CD14-positive monocyte (primary cell): Measurements from ENCODE around the gene P4HB. TPM values are rescaled to one million over a fixed set of nuclear protein-coding genes. Genes with fewer than 3 reads are reported as not detected.
A peak's percentile ranks its signal among the peaks of the same experiment; 100 is the strongest.

Source experiments
- DNase-seq, 3 donors: peaks; one replicate each; pipeline ENCODE4 v3.0.0-alpha.2; 2011 to 2022
- H2AFZ ChIP-seq: 2 replicates; pipeline ENCODE4 v1.6.0; 2012; ENCODE audit warnings: mild to moderate bottlenecking, low read depth, low read length, inconsistent platforms; ENCODE audit not compliant: insufficient read depth, poor library complexity, severe bottlenecking
- H3K27ac ChIP-seq, 2 donors: 1 replicate in 1 of 2; 2 replicates in 1 of 2; pipeline ENCODE4 v1.5.1; 2012 to 2013; ENCODE audit warnings: low read length in 2 of 2, control low read depth in 1 of 2, inconsistent platforms in 1 of 2, low read depth in 1 of 2, mild to moderate bottlenecking in 1 of 2
- H3K27me3 ChIP-seq, 2 donors: one replicate each; pipeline versions ENCODE4 v1.6.0 to v1.6.1; 2011 to 2013; ENCODE audit warnings: low read length in 2 of 2; ENCODE audit not compliant: control insufficient read depth in 2 of 2, insufficient read depth in 2 of 2
- H3K36me3 ChIP-seq, 2 donors: replicated peaks in 1 of 2; 1 replicate in 1 of 2; 2 replicates in 1 of 2; pipeline versions ENCODE4 v1.5.1 to v1.6.1; 2012 to 2013; ENCODE audit warnings: low read length in 2 of 2, control low read depth in 1 of 2, inconsistent platforms in 1 of 2, mild to moderate bottlenecking in 1 of 2; ENCODE audit not compliant: insufficient read depth in 2 of 2, control insufficient read depth in 1 of 2
- H3K4me1 ChIP-seq, 2 donors: 1 replicate in 1 of 2; 2 replicates in 1 of 2; pipeline versions ENCODE4 v1.5.1 to v1.6.1; 2012 to 2013; ENCODE audit warnings: low read length in 2 of 2, control low read depth in 1 of 2, inconsistent platforms in 1 of 2, mild to moderate bottlenecking in 1 of 2, moderate library complexity in 1 of 2; ENCODE audit not compliant: insufficient read depth in 2 of 2, control insufficient read depth in 1 of 2
- H3K4me2 ChIP-seq: replicated peaks from 2 replicates; pipeline ENCODE3; 2012; ENCODE audit warnings: low read length, moderate library complexity, mild to moderate bottlenecking; ENCODE audit not compliant: poor library complexity, severe bottlenecking; ENCODE audit errors: extremely low read depth
- H3K4me3 ChIP-seq, 3 experiments: fragments of 200-600 bp in 1 of 3; sonication (generic) in 1 of 3; replicated peaks in 1 of 3; 1 replicate in 2 of 3; 2 replicates in 1 of 3; pipeline ENCODE4 v1.5.1; 2011 to 2013; ENCODE audit warnings: low read length in 3 of 3, mild to moderate bottlenecking in 3 of 3, control low read depth in 2 of 3, low read depth in 2 of 3, inconsistent platforms in 1 of 3, moderate library complexity in 1 of 3
- H3K79me2 ChIP-seq: 2 replicates; pipeline ENCODE4 v1.6.0; 2012; ENCODE audit warnings: mild to moderate bottlenecking, control low read depth, inconsistent platforms, low read length, moderate library complexity; ENCODE audit not compliant: insufficient read depth
- H3K9ac ChIP-seq: 2 replicates; pipeline ENCODE4 v1.6.0; 2017; ENCODE audit warnings: low read length, mild to moderate bottlenecking; ENCODE audit not compliant: insufficient read depth, poor library complexity, severe bottlenecking
- H3K9me3 ChIP-seq, 2 donors: replicated peaks in 1 of 2; 1 replicate in 1 of 2; 2 replicates in 1 of 2; pipeline versions ENCODE4 v1.5.1 to v1.6.1; 2012 to 2013; ENCODE audit warnings: low read length in 2 of 2, control low read depth in 1 of 2; ENCODE audit not compliant: control insufficient read depth in 1 of 2, insufficient read depth in 1 of 2
- H4K20me1 ChIP-seq: 2 replicates; pipeline ENCODE4 v1.6.0; 2012; ENCODE audit warnings: mild to moderate bottlenecking, low read length, control low read depth, moderate library complexity; ENCODE audit not compliant: insufficient read depth
- H3K27ac Mint-ChIP-seq, 7 donors: one replicate each; pipeline ENCODE4 v1.8.0; 2020; ENCODE audit warnings: mild to moderate bottlenecking in 7 of 7, mixed read lengths in 7 of 7, moderate library complexity in 6 of 7, inconsistent platforms in 2 of 7
- H3K27me3 Mint-ChIP-seq, 3 donors: one replicate each; pipeline ENCODE4 v1.8.0; 2021 to 2022; ENCODE audit warnings: low read depth in 3 of 3, mild to moderate bottlenecking in 3 of 3, mixed read lengths in 3 of 3, moderate library complexity in 3 of 3, inconsistent platforms in 1 of 3
- H3K36me3 Mint-ChIP-seq, 2 donors: one replicate each; pipeline ENCODE4 v1.8.0; 2020; ENCODE audit warnings: mixed read lengths in 2 of 2, inconsistent platforms in 1 of 2, mild to moderate bottlenecking in 1 of 2
- H3K4me1 Mint-ChIP-seq: one replicate; pipeline ENCODE4 v1.8.0; 2020; ENCODE audit warnings: mild to moderate bottlenecking, mixed read lengths
- H3K4me3 Mint-ChIP-seq, 2 donors: one replicate each; pipeline ENCODE4 v1.8.0; 2020; ENCODE audit warnings: mild to moderate bottlenecking in 2 of 2, mixed read lengths in 2 of 2, moderate library complexity in 1 of 2
- H3K9me3 Mint-ChIP-seq, 7 donors: one replicate each; pipeline ENCODE4 v1.8.0; 2020 to 2022; ENCODE audit warnings: mixed read lengths in 7 of 7, mild to moderate bottlenecking in 6 of 7, moderate library complexity in 6 of 7, inconsistent platforms in 2 of 7
- WGBS: methylation state at CpG from one replicate; pipeline ENCODE4 v1.1.5; 2013; ENCODE audit warnings: missing lambda C conversion rate; ENCODE audit not compliant: insufficient coverage; 5-methylcytosine and 5-hydroxymethylcytosine counted together
- intact Hi-C, 2 donors: fragments of 100-400 bp; cut with micrococcal nuclease; formaldehyde crosslinking; loops; one replicate each; pipeline versions ENCODE4 v1.15.0 to v1.15.1; 2023
- polyA plus RNA-seq, 3 donors: library from polyadenylated mRNA; depleted of rRNA in 1 of 3; unstranded in 2 of 3; stranded (reverse) in 1 of 3; fragments of 300-500 nt in 2 of 3; fragments of >200 nt in 1 of 3; fragmentation: Illumina TruSeq in 2 of 3; gene quantifications; 1 replicate in 2 of 3; 2 replicates in 1 of 3; pipeline ENCODE4 v1.2.3, GENCODE V29; 2012 to 2021
- TF ChIP-seq, protein P1 (sequence below): fragments of 200-600 bp; IDR thresholded peaks from one replicate; pipeline ENCODE4 v1.8.0; 2022; ENCODE audit warnings: antibody characterized with exemption, mild to moderate bottlenecking

The P4HB gene
- polyA plus RNA-seq, 3 donors: 108 to 297 (median 291) TPM

DNA sequence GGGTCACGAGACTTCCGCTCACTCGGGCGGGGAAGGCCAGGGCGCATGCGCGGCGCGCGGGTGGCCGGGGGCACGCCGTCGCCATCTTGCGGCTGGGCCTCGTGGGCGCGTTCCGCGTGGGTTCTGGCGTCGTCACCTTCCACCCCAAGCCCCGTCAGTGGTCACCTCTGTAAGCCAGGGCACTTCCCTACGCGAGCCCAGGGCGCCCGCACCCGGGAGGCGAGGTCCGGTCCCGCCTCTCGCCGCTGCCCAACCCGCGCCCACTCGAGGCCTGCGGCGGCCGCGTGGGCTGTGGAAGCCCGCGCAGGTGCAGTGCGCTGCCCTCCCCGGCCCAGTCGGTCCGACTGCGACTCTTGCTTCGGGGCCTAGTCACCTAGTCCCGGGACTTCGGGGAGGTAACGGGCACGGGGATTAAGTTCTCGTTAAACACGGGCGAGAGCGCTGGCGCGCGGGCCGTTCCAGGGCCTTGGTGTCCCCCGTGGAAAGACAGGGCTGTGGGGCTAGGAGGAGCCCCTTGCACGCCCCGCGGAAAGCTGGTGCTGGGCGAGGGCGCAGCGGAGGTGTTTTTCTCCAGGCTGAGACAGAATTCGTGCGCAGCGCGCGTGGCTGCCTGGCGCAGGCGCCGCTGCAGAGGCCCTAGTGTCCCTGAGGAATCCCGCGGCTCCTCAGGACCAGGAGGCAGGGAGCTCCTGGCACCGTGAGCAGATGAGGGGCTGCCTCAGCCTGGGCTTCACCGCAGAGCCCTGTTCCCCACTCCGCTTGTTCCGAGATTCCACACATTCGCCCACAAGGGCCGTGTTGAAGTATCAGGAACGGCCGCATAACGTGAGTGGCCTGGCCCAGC, 11.3 kb upstream of the P4HB start:
- peaks cover 34 to 53% of the 10 kb centered on the region in 2 donors for H3K4me1 ChIP-seq
- H4K20me1 ChIP-seq: peaks cover 40% of the 10 kb centered on the region
- peak overlapping the region; percentile 93 for H3K4me2 ChIP-seq
- H3K79me2 ChIP-seq: peaks cover 48% of the 10 kb centered on the region
- DNase-seq: peak; percentile 90 to 95 (median 93)
- no peaks in the 10 kb centered on the region for H3K9me3 ChIP-seq
- intact Hi-C loops: loop anchor here (1.0 to 5.0 kb wide), 4 partner anchors 10 to 56 kb away; partner anchors contain the start of genes MCRIP1 (in 2 of the 2) and MAFG (in 1 of the 2)
- peak overlapping the region; percentile 59 to 89 (median 62) for H3K4me3 ChIP-seq
- H3K27ac ChIP-seq: peak overlapping the region; percentile 77 to 99
- Mint-ChIP-seq H3K36me3 (peaks cover 13 to 28% of the 10 kb centered on the region in 2 donors), H3K4me3 (peak overlapping the region; percentile 79 to 89), H3K27me3 (no peaks in the 10 kb centered on the region), H3K9me3 (no peaks in the 10 kb centered on the region), H3K27ac (peak overlapping the region; percentile 87 to 93 (median 89)), H3K4me1 (peaks cover 31% of the 10 kb centered on the region)
- peaks cover 21 to 24% of the 10 kb centered on the region in 2 donors for H3K36me3 ChIP-seq
- TF ChIP-seq, protein P1, sequence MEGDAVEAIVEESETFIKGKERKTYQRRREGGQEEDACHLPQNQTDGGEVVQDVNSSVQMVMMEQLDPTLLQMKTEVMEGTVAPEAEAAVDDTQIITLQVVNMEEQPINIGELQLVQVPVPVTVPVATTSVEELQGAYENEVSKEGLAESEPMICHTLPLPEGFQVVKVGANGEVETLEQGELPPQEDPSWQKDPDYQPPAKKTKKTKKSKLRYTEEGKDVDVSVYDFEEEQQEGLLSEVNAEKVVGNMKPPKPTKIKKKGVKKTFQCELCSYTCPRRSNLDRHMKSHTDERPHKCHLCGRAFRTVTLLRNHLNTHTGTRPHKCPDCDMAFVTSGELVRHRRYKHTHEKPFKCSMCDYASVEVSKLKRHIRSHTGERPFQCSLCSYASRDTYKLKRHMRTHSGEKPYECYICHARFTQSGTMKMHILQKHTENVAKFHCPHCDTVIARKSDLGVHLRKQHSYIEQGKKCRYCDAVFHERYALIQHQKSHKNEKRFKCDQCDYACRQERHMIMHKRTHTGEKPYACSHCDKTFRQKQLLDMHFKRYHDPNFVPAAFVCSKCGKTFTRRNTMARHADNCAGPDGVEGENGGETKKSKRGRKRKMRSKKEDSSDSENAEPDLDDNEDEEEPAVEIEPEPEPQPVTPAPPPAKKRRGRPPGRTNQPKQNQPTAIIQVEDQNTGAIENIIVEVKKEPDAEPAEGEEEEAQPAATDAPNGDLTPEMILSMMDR: peak; percentile 38
- H3K9ac ChIP-seq: peak overlapping the region; percentile 99
- under 1% methylated on average over 86 of the region's 86 CpGs for WGBS
- peak overlapping the region; percentile 96 for H2AFZ ChIP-seq
- no peaks in the 10 kb centered on the region for H3K27me3 ChIP-seq

DNA sequence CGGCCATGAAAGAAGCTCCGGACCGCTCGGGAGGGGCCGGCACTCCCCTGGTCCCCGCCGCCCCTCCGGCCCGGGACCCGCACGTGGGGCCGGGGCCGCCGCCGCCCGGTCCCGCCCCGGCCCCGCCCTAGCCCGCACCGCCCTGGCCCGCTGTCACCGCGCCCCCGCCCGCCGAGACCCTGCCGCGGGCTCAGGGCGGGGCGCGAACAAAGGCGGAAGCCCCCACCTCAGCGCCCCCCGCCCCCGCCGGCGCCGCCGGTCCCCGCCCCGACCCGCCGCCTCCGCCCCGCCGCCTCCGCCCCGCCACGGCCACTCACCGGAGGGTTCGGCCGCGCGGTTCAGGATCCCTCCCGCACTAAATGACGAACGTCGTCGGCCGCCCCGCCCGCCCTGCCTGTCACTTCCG, 10.6 kb upstream of the P4HB start, which contains the start of gene ARHGDIA:
Gene ARHGDIA (minus strand): TSS at position 357 of the 406 bp plus-strand sequence. CDS start 1,407 bp downstream, outside the sequence.
- Mint-ChIP-seq H3K27ac (peak within 1 kb of the TSS; percentile 87 to 95 (median 91)), H3K36me3 (peaks cover 13 to 28% of the 10 kb centered on the region in 2 donors), H3K27me3 (no peaks in the 10 kb centered on the region), H3K4me3 (peak within 1 kb of the TSS; percentile 84 to 91), H3K4me1 (peaks cover 32% of the 10 kb centered on the region), H3K9me3 (no peaks in the 10 kb centered on the region)
- Histone ChIP-seq H3K36me3 (peaks cover 21 to 24% of the 10 kb centered on the region in 2 donors), H4K20me1 (peaks cover 46% of the 10 kb centered on the region), H3K9ac (peak within 1 kb of the TSS; percentile 99), H3K4me2 (peak within 1 kb of the TSS; percentile 93), H3K79me2 (peaks cover 52% of the 10 kb centered on the region), H3K27ac (peak within 1 kb of the TSS; percentile 88 to 99), H3K27me3 (no peaks in the 10 kb centered on the region), H2AFZ (peak within 1 kb of the TSS; percentile 96), H3K9me3 (no peaks in the 10 kb centered on the region), H3K4me1 (peaks cover 34 to 53% of the 10 kb centered on the region in 2 donors), H3K4me3 (peak within 1 kb of the TSS; percentile 89 to 98 (median 94))
- TF ChIP-seq, protein P1: no peak
- under 1% methylated on average over 53 of the region's 64 CpGs for WGBS
- no peak for DNase-seq
- intact Hi-C loops: loop anchor here (1.0 to 5.0 kb wide), 4 partner anchors 10 to 56 kb away; partner anchors contain the start of genes MCRIP1 (in 2 of the 2) and MAFG (in 1 of the 2)
